ENCODE data around the gene CCM2L.

Gene CCM2L

DNA sequence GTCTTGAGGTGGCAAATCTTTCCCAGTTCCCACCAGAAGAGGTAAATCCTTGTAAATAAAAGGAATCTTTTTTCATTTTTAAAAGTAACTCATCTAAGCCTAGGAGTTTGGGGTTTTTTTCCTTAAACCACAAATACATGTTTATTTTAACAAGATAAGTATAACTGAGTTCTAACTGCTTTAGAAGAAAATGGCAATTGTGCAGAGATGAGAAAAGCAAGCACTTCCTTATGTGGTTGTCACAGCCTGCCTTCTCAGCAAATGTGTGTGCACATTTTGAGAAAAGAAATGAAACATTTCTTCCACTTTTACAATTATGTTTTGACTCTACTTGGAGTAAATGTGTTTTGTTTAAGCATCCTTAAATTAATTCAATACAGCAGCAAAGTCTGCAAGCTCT is 59.5 kb downstream of the CCM2L start:
- FAIRE-seq (no peak), DNase-seq (ENCODE audit: insufficient read length) (no peak)
- no peak for TF ChIP-seq TAF1 (IDR thresholded peaks at IDR 0.05; ENCODE audit: borderline replicate concordance, low read depth, low read length)
- no peak for TF ChIP-seq POLR2A (IDR thresholded peaks at IDR 0.05; ENCODE audit: low read depth, low read length)
- TF ChIP-seq POLR2AphosphoS5 (IDR thresholded peaks at IDR 0.05; ENCODE audit: low read depth, low read length) = no peak

DNA sequence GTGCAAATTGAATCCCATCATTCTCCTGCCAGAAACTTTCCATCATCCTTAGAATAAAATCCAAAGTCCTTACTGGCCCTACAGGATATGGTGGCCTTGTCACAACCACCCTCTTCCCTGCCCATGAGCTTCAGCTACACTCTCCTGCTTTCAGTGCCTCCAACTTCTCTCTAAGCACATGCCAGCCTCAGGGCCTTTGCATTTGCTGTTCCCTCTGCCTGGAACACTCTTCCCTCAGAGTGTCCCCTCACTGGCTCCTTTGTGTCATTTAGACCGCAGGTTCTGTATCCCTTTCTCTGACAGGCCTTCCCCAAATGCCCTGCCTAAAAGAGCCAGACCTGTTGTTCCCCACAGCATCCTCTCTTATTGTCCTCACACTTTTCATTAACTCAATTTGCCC is 60.0 kb downstream of the CCM2L start:
- no peak for TF ChIP-seq TAF1 (IDR thresholded peaks at IDR 0.05; ENCODE audit: borderline replicate concordance, low read depth, low read length)
- no peak for TF ChIP-seq POLR2A (IDR thresholded peaks at IDR 0.05; ENCODE audit: low read depth, low read length)
- no peak for TF ChIP-seq POLR2AphosphoS5 (IDR thresholded peaks at IDR 0.05; ENCODE audit: low read depth, low read length)
- no peak for FAIRE-seq
- no peak for DNase-seq (ENCODE audit: insufficient read length)

DNA sequence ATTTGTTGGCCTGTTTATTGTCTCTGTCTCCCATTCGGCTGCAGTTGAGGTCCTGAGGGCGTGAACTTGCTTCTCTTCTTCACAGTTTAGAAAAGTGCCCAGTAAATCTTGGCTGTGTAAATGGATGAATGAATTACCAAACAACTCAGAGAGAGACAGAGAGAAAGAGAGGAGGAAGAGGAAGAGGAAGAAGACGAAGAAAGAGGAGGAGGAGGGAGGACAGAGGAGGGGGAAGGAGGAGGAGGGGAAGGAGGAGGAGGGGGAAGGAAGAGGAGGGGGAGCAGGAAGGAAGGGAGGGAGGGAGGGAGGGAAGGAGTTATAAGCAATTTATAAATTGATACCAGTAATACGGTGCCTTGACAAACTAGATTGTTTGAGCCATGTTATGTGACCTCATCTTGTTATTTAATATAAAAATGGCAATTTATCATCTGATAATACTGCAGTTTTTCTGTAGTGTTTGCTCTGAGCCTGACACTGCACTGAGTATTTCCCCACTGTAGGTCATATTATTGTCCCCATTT is 60.5 kb downstream of the CCM2L start:
- no peak for DNase-seq (ENCODE audit: insufficient read length)
- FAIRE-seq = no peak
- TF ChIP-seq POLR2AphosphoS5 (IDR thresholded peaks at IDR 0.05; ENCODE audit: low read depth, low read length) (no peak), TAF1 (IDR thresholded peaks at IDR 0.05; ENCODE audit: borderline replicate concordance, low read depth, low read length) (no peak), POLR2A (IDR thresholded peaks at IDR 0.05; ENCODE audit: low read depth, low read length) (no peak)

DNA sequence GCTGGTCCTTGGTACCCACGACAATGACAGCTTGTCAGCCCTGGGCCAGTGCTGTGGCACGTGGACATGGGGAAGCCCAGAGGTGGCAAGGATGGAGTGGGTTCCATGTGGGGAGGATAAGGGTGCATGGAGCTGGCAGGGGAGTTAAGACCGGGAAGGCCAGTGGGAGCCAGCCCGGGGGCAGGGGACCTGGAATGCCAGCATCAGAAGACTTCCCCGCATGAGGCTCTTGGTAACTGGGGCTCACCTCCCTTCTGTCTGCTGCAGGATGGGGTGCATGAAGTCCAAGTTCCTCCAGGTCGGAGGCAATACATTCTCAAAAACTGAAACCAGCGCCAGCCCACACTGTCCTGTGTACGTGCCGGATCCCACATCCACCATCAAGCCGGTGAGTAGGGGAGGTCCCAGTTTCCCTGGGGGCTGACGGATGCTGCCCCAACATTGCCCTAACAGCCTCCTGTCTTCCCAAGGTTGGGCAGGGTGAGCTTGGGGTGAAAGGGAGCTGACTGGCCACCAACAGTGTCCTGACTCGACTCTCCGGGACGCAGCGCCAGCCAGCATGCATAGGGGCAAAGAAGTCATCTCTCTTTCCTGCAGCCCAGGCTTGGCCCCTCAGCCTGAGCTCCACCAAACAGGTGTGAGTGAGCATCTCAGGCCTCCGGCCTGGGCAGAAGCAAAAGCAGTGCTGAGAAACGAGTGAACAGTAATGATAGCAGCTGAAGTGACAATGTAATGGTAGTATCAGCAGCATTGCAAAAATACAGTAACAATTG is 61.3 kb downstream of the CCM2L start:
- DNase-seq (ENCODE audit: insufficient read length) = no peak
- FAIRE-seq = no peak
- TF ChIP-seq POLR2A (IDR thresholded peaks at IDR 0.05; ENCODE audit: low read depth, low read length) (no peak), TAF1 (IDR thresholded peaks at IDR 0.05; ENCODE audit: borderline replicate concordance, low read depth, low read length) (no peak), POLR2AphosphoS5 (IDR thresholded peaks at IDR 0.05; ENCODE audit: low read depth, low read length) (no peak)

DNA sequence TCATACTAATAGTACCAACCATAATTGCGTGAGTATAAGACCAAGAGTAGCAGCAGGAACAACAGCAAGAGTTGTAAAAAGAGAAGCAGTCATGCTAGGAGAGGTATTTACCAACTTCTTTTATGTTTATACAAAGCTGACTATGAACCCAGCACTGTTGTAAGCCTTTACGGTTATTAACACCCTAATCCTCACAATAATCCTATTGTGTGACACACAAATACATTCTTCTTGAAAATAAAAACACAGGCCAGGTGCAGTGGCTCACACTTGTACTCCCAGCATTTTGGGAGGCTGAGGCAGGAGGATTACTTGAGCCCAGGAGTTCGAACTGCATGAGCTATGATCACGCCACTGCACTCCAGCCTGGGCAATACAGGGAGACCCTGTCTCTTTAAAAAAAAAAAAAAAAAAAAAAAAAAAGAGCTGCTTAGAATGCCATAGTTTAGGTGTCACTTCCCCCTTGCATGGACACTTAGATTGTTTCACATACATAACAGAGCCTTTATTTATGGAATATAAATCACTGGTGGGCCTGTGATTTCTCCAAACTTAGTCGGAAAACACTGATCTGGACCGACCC is 62.0 kb downstream of the CCM2L start:
- FAIRE-seq (no peak), DNase-seq (ENCODE audit: insufficient read length) (no peak)
- TF ChIP-seq POLR2AphosphoS5 (IDR thresholded peaks at IDR 0.05; ENCODE audit: low read depth, low read length) = no peak
- TF ChIP-seq POLR2A (IDR thresholded peaks at IDR 0.05; ENCODE audit: low read depth, low read length) = no peak
- no peak for TF ChIP-seq TAF1 (IDR thresholded peaks at IDR 0.05; ENCODE audit: borderline replicate concordance, low read depth, low read length)

DNA sequence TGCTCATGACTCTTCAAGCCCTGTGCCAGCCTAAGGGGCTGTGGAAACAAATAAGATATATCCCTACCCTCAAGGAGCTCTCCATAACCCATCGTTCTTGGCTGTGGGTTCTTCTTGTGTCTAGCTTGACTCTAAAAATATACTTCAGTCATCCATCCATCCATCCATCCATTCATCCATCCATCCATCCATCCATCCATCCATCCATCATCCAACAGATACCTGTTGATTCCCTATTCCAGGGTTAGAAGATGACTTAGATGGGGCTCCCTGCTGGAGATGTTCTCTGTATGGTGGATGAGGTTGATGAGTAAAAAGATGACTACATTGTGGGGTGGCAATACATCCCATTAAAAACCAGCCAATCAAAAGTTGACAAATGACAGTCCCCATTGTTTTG is 65.3 kb downstream of the CCM2L start:
- FAIRE-seq (no peak), DNase-seq (ENCODE audit: insufficient read length) (no peak)
- TF ChIP-seq POLR2A (IDR thresholded peaks at IDR 0.05; ENCODE audit: low read depth, low read length) (no peak), TAF1 (IDR thresholded peaks at IDR 0.05; ENCODE audit: borderline replicate concordance, low read depth, low read length) (no peak), POLR2AphosphoS5 (IDR thresholded peaks at IDR 0.05; ENCODE audit: low read depth, low read length) (no peak)

DNA sequence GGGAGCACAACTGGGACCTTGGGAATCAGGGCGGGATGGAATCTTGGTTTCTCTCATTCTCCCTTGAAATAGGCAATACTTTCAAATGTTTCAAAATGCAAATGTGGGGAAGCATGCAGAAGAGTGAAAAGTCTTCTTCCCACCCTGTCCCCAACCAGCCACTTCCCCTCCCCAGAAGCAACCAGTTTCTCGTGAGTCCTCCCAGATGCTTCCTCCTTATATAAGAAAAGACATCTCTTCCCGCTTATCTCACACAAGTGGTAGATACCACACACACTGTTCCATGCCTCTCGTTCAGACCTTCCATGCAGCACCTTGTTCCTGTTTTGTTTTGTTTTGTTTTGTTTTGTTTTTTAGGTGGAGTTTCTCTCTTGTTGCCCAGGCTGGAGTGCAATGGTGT is 67.0 kb downstream of the CCM2L start:
- no peak for TF ChIP-seq POLR2A (IDR thresholded peaks at IDR 0.05; ENCODE audit: low read depth, low read length)
- no peak for TF ChIP-seq POLR2AphosphoS5 (IDR thresholded peaks at IDR 0.05; ENCODE audit: low read depth, low read length)
- no peak for TF ChIP-seq TAF1 (IDR thresholded peaks at IDR 0.05; ENCODE audit: borderline replicate concordance, low read depth, low read length)
- DNase-seq (ENCODE audit: insufficient read length) = no peak
- FAIRE-seq = no peak

DNA sequence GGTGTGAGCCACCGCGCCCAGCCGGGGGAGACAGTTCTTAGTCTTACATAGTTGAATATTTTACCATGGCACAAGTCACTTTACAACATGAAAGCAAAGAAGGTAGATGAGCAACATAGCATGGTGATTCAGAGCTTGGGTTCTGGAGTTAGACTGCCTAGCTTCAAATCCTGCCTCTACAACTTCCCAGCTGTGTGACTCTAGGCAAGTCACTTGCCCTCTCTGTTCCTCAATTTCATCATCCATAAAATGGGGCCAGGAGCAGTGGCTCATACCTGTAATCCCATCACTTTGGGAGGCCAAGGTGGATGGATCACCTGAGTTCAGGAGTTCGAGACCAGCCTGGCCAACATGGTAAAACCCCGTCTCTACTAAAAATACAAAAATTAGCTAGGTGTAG is 68.1 kb downstream of the CCM2L start:
- no peak for DNase-seq (ENCODE audit: insufficient read length)

DNA sequence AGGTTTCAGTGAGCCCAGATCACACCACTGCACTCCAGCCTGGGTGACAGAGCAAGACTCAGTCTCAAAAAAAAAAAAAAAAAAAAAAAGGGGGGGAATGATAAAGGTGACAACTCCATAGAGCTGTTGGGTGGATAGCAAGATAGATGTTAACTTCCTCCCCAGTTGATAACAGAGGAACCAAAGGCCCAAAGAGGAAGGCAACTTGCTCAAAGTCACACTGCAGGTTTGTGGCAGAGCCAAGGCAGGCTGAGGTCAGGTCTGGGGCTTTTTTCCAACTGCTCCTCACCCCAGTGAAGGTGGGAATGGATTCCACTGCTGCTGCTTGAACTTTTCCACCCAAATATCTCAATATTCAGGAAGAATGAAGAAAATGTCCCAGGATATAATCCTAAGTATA is 68.6 kb downstream of the CCM2L start:
- DNase-seq (ENCODE audit: insufficient read length) = no peak

More for the DNA sequence above, 68.1 kb downstream of the CCM2L start:
- FAIRE-seq = no peak
- TF ChIP-seq TAF1 (IDR thresholded peaks at IDR 0.05; ENCODE audit: borderline replicate concordance, low read depth, low read length) (no peak), POLR2A (IDR thresholded peaks at IDR 0.05; ENCODE audit: low read depth, low read length) (no peak), POLR2AphosphoS5 (IDR thresholded peaks at IDR 0.05; ENCODE audit: low read depth, low read length) (no peak)

DNA sequence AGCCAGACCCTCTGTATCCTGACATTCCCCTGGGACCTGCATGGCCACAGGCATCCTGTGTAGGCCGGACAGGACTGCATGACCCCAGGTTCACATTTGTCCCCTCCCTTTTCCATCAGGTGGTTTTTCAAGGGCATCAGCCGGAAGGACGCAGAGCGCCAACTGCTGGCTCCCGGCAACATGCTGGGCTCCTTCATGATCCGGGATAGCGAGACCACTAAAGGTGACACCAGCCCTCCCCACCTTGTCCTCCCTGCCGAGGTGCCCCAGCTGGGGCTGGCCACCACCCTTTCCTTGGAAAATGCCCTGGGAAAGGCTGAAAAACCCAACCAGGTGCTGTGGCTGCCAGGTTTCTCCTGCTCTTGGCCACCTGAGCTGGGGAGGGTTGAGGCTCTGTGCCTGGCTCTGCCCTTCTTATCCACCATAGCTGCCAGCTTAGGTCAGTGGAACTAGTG is 69.4 kb downstream of the CCM2L start:
- TF ChIP-seq TAF1 (IDR thresholded peaks at IDR 0.05; ENCODE audit: borderline replicate concordance, low read depth, low read length) = no peak
- no peak for TF ChIP-seq POLR2A (IDR thresholded peaks at IDR 0.05; ENCODE audit: low read depth, low read length)
- FAIRE-seq = no peak
- DNase-seq (ENCODE audit: insufficient read length) = no peak

More for the DNA sequence above, 68.6 kb downstream of the CCM2L start:
- TF ChIP-seq TAF1 (IDR thresholded peaks at IDR 0.05; ENCODE audit: borderline replicate concordance, low read depth, low read length) = no peak
- FAIRE-seq = no peak

DNA sequence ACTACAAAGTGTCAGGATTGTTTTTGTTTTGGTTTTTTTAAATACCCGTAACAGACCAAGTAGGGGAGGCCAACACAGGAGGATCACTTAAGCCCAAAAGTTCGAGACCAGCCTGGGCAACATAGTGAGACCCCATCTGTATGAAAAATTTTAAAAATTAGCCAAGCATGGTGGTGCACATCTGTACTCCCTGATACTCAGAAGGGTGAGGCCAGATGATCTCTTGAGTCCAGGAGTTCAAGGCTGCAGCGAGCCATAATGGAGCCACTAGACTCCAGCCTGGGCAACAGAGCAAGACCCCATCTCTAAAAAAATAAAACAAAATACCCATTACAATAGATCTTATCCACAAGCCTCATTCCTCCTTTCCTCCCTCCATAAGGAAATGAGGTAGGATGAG is 70.5 kb downstream of the CCM2L start:
- FAIRE-seq = no peak

More for the DNA sequence above, 70.5 kb downstream of the CCM2L start:
- TF ChIP-seq POLR2AphosphoS5 (IDR thresholded peaks at IDR 0.05; ENCODE audit: low read depth, low read length) (no peak), TAF1 (IDR thresholded peaks at IDR 0.05; ENCODE audit: borderline replicate concordance, low read depth, low read length) (no peak), POLR2A (IDR thresholded peaks at IDR 0.05; ENCODE audit: low read depth, low read length) (no peak)
- no peak for DNase-seq (ENCODE audit: insufficient read length)
